ENCODE data around the gene ABCA1. TPM values are rescaled to one million over a fixed set of nuclear protein-coding genes. Genes with fewer than 3 reads are reported as not detected.

Gene ABCA1
- total RNA-seq, 4 donors from 2014 or later, result 4.9 to 23.8 (median 21.5) TPM

GRCh38 chr9:104747565-104748358, 180.2 kb downstream of the ABCA1 start, which contains the start of gene NIPSNAP3A:
Gene NIPSNAP3A, plus strand, starts transcription at chr9:104747683. Its CDS starts 110 bp downstream, at chr9:104747793.
- intact Hi-C loops (cut with DNase I; ENCODE audit: low total_unique reads), result loop anchor here (5.0 kb wide), 2 partner anchors 495 to 655 kb away; partner anchors contain the start of genes SLC44A1 and SMC2
- peak; percentile 75 to 79 for DNase-seq
- peak; percentile 89 to 91 for ATAC-seq
- Histone ChIP-seq H3K27ac (peak within 1 kb of the TSS; percentile 84 to 95 (median 90)), H3K27me3 (no peaks in the 10 kb centered on the region), H3K36me3 (peaks cover 0 to 15% of the 10 kb centered on the region in 2 donors), H3K9me3 (no peaks in the 10 kb centered on the region), H3K4me1 (peaks cover 8 to 10% of the 10 kb centered on the region in 2 donors), H3K4me3 (peak within 1 kb of the TSS; percentile 70 to 84 (median 78))
- TF ChIP-seq POLR2A (IDR thresholded peaks at IDR 0.05), result peak; percentile 57 to 76
- TF ChIP-seq, protein P1, sequence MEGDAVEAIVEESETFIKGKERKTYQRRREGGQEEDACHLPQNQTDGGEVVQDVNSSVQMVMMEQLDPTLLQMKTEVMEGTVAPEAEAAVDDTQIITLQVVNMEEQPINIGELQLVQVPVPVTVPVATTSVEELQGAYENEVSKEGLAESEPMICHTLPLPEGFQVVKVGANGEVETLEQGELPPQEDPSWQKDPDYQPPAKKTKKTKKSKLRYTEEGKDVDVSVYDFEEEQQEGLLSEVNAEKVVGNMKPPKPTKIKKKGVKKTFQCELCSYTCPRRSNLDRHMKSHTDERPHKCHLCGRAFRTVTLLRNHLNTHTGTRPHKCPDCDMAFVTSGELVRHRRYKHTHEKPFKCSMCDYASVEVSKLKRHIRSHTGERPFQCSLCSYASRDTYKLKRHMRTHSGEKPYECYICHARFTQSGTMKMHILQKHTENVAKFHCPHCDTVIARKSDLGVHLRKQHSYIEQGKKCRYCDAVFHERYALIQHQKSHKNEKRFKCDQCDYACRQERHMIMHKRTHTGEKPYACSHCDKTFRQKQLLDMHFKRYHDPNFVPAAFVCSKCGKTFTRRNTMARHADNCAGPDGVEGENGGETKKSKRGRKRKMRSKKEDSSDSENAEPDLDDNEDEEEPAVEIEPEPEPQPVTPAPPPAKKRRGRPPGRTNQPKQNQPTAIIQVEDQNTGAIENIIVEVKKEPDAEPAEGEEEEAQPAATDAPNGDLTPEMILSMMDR (IDR thresholded peaks at IDR 0.05 in 4 of 5, conservative IDR thresholded peaks at IDR 0.05 in 1 of 5), result no peak
- in situ Hi-C loops (cut with MboI; ENCODE audit: low sequenced_read_pairs in 4 of 4), result no loop called here

DNA sequence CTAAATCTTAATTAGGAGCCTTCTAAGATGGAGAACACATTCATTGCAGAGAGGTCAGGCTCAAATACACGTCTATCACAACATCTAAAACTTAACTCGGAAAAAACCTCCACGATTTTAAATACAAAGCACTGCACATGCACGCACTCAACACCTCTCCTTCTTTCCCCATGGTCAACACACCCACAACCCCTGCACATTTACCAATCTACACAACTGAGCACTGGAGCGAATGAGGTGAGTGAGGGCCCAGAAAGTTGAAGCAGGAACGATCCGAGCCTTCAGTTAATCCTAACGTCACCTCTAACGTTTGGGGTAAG, 180.8 kb downstream of the ABCA1 start:
- in situ Hi-C loops (cut with MboI; ENCODE audit: low sequenced_read_pairs in 4 of 4), result no loop called here
- intact Hi-C loops (cut with DNase I; ENCODE audit: low total_unique reads), result loop anchor here (5.0 kb wide), 2 partner anchors 495 to 655 kb away; partner anchors contain the start of genes SLC44A1 and SMC2
- Histone ChIP-seq H3K9me3 (no peaks in the 10 kb centered on the region), H3K27me3 (no peaks in the 10 kb centered on the region), H3K4me3 (peak overlapping the region; percentile 70 to 84 (median 78)), H3K27ac (peak overlapping the region; percentile 84 to 95 (median 90)), H3K4me1 (peaks cover 8 to 10% of the 10 kb centered on the region in 2 donors), H3K36me3 (peaks cover 0 to 10% of the 10 kb centered on the region in 2 donors)
- DNase-seq, result no peak
- TF ChIP-seq, protein P1 (IDR thresholded peaks at IDR 0.05 in 4 of 5, conservative IDR thresholded peaks at IDR 0.05 in 1 of 5), result no peak
- TF ChIP-seq POLR2A (IDR thresholded peaks at IDR 0.05), result no peak
- peak; percentile 29 to 42 for ATAC-seq

DNA sequence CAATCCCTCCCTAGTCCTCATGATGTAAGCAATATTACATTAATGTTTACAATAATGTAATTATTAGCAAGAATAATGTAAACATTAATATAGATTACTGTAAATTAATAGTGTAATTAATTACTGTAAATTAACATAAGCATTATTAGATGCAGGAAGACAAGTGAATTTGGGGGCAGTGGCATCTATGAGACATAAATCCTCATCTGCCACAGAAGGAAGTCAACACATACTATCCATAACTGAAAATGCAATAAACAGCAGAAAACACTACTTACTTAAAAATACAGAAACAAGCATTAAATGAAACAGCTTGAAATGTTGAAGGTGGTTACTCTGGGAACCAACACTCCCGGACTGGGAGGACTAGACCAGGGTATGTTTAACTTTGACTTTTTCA, 181.2 kb downstream of the ABCA1 start:
- Histone ChIP-seq H3K27ac (peak overlapping the region; percentile 84 to 95 (median 90)), H3K27me3 (no peaks in the 10 kb centered on the region), H3K4me3 (peak overlapping the region; percentile 70 to 84 (median 78)), H3K4me1 (peaks cover 8 to 10% of the 10 kb centered on the region in 2 donors), H3K36me3 (peaks cover 0 to 6% of the 10 kb centered on the region in 2 donors), H3K9me3 (no peaks in the 10 kb centered on the region)
- TF ChIP-seq POLR2A (IDR thresholded peaks at IDR 0.05), result no peak
- TF ChIP-seq, protein P1 (IDR thresholded peaks at IDR 0.05 in 4 of 5, conservative IDR thresholded peaks at IDR 0.05 in 1 of 5), result no peak
- ATAC-seq (no peak), DNase-seq (no peak)
- in situ Hi-C loops (cut with MboI; ENCODE audit: low sequenced_read_pairs in 4 of 4) (no loop called here), intact Hi-C loops (cut with DNase I; ENCODE audit: low total_unique reads) (loop anchor here (5.0 kb wide), 2 partner anchors 496 to 654 kb away; partner anchors contain the start of genes SLC44A1 and SMC2)

DNA sequence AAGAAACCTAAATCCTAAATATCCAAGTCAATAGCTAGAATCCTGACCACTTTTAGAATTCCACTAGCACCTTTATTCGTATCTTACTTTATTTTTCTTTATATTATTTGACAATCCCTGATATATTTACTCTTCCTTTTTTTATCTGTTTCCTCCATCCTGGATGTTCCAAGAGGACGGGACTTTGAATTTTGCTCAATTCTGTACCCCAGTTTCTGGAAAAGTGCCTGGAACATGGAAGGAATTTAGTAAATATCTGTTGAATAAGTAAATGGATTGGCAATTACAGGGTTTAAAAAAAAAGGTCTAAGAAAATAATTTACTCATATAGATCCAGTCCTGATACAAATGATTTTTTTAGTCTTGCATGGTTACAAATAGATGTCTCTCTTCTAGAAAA, 181.7 kb downstream of the ABCA1 start:
- Histone ChIP-seq H3K27ac (no peak overlapping the region), H3K27me3 (no peaks in the 10 kb centered on the region), H3K36me3 (peaks cover 0 to under 1% of the 10 kb centered on the region in 2 donors), H3K9me3 (no peaks in the 10 kb centered on the region), H3K4me1 (peaks cover 8 to 10% of the 10 kb centered on the region in 2 donors), H3K4me3 (no peak overlapping the region)
- intact Hi-C loops (cut with DNase I; ENCODE audit: low total_unique reads), result loop anchor here (5.0 kb wide), 2 partner anchors 496 to 654 kb away; partner anchors contain the start of genes SLC44A1 and SMC2
- TF ChIP-seq, protein P1 (IDR thresholded peaks at IDR 0.05 in 4 of 5, conservative IDR thresholded peaks at IDR 0.05 in 1 of 5), result no peak
- TF ChIP-seq POLR2A (IDR thresholded peaks at IDR 0.05), result no peak
- no peak for DNase-seq
- in situ Hi-C loops (cut with MboI; ENCODE audit: low sequenced_read_pairs in 4 of 4), result no loop called here
- no peak for ATAC-seq
